HG02938 (cell line): Measurements from ENCODE around the gene SLX4.
A peak's percentile ranks its signal among the peaks of the same experiment; 100 is the strongest.
"Not testable (repeated sequence)": the region's sequence is repeated elsewhere in the genome, so short reads cannot be mapped to it uniquely, and the experiment has no call there.

Source experiments
- ATAC-seq: cut with Tn5 transposase; IDR thresholded peaks from one replicate; pipeline ENCODE4 v1.9.1; 2021; ENCODE audit warnings: mild to moderate bottlenecking, moderate library complexity; ENCODE audit not compliant: unreplicated experiment

The SLX4 gene

DNA sequence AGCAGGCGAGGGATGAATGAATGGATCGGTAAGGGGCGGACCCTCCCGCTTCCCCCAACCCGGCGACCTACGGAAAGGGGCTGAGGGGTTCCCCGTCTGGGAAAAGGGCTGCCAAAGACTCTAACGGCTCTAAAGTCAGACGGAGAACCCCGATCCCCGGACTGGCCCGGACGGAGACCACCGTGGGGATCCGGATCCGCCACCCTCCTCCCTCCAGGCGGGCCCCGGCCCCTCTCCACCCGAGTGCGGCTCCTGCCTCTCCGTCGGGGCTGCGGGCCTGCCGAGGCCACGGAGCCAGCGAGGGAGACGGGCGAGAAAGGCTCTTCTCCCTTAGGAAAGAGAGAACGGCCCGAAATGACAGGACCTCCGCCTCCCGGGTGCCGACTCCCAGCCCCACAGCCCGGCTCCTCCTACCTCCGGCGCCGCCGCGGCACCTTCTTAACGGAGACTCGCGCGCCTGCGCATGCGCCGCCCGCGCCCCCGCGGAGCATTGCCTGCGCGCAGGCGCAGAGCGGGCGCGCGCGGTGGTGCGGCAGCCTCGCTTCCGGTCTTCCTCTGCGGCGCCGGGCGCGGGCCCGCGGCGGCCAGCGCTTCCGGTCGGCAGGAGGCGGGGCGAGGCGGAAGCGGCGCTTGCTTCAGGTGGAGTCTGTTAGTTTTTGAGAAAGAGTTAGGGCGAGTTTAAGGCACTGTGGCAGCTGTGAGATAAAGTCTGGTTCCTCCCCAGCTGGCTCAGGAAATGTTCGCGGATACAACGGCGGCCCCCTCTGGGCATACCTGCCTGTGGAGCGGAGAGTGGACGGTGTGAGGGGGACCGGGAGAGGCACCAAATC, at the start of gene SLX4:
TSS of gene SLX4 (minus strand) at position 461 of the 830 bp plus-strand sequence. CDS start 2,642 bp downstream, outside the sequence.
- ATAC-seq, result peak; percentile 82

DNA sequence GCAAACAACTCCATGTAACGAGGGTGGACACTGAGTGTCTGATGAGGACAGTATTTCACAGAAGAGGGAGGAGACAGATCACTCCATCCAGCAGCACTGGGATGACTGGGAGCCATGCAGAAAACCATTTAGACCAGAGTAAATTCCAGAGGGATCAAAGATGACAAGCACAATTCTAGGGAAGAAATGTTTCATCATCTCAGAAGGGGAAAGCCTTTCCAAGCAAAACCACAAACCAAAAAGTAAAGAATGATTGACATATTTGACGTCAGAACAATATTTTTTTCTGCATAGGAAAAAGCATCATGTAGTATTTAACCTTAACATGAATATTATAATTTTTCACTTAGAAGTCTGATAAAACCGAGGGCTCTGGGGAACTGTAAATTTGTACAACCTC, 47.8 kb upstream of the SLX4 start:
- no peak for ATAC-seq

DNA sequence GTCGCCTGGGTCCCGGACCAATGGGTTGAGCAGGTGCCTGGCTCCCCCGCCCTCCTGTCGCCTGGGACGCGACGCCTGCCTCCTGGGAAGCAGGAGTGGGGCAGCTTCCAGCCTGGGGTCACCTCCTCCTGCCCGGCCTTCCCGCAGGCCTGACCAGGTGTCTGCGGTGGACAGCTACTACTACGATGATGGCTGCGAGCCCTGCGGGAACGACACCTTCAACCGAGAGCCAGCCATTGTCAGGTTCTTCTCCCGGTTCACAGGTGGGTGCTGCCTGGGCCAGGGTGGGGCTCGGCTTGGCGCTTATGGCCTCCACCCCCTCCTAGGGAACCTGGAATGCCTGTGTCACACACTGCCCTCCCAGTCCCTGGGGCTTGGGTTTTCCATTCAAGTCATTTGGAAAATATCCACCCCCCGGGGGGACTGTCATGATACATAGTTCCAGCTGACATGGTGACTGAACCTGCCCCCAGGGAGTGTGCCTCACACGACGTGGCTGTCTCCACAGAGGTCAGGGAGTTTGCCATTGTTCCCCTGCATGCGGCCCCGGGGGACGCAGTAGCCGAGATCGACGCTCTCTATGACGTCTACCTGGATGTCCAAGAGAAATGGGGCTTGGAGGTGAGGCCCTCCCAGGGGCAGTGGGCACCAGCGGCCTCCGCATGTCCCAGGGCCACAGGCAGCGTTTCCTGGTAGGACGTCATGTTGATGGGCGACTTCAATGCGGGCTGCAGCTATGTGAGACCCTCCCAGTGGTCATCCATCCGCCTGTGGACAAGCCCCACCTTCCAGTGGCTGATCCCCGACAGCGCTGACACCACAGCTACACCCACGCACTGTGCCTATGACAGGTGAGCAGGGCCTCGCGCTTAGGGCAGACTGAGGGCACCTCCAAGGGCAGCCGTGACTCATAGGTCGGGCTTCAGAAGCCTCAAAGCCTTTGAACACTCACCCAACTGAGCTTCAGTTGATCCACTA, 45.4 kb upstream of the SLX4 start:
- no peak for ATAC-seq

- ATAC-seq, result not testable (repeated sequence)
Observed at GRCh38 chr16:3656160-3656490, 44.7 kb upstream of the SLX4 start.

DNA sequence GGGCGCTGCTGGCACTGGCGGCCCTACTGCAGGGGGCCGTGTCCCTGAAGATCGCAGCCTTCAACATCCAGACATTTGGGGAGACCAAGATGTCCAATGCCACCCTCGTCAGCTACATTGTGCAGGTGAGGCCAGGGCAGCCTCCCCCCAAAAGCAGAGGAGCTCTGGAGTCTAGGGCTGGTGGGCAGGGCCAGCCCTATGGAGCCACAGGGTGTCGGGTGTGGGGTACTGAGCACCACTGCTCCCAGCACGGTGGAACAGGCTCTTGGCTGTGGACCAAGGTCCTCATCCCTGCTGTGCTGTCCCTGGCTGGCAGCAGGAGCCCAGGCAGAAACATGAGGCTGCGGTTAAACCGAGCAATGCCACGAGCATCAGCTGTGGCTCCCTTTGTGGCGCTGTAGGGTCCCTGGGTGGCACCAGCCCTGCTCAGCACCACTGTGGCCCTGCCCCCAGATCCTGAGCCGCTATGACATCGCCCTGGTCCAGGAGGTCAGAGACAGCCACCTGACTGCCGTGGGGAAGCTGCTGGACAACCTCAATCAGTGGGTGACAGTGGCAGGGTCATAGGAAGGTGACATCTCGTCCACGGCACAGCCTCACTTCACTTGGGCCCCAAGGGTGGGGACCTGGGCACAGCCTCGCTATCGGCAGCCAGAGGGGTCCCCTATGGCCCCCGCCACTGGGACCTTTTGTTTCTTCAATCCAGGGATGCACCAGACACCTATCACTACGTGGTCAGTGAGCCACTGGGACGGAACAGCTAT, 44.2 kb upstream of the SLX4 start:
- no peak for ATAC-seq

DNA sequence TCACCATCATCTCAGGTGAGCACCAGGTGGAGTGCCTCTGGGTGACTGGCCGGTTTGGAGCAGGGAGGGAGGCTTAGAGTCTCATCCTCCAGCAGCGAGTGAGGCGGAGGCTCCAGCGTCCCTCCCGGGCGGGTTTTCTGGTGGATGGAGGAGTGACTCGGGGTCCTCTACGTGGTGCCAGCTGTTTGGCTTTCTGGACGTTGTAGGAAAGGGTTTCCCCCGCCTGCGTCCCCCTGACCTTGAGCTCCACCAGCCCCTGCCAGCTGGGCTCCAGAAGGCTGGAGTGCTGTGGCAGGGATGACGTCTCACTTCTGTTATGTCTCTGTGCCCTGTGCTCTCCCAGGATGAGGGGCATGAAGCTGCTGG, 43.6 kb upstream of the SLX4 start:
- no peak for ATAC-seq

DNA sequence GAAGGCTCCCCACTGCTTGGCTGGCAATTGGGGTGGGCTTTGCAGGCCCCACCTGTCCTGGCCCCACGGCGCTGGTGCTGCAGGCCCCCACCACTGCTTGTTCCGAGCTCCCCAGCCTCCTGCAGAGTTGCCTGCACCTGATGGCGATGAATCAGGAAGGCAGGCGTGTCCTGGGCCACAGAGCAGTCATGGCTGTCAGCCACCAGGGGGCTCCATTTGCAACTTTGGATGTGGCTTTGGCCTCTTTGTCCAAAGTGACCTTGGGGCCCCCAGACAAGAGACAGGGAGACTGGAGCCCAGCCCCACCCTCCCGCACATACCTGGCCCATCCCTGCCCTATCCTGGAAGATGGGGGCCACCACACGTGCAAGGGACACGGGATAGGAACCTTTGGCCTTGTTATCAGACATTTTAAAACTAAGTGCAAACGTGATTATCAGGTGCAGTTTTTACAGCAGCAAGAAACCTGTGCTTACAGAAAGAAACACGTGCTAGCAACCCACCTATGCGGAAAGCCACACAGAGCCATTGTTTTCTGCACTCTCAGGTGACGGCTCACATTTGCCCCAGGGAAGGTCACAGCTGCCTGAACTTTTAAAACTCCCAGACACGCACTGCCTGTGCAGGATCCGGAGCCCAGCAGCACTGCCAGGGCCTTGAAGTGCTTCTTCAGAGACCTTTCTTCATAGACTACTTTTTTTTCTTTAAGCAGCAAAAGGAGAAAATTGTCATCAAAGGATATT, 43.0 kb upstream of the SLX4 start, which contains the start of gene DNASE1:
TSS of gene DNASE1 (plus strand) at position 443 of the 743 bp plus-strand sequence. CDS start 683 bp downstream, outside the sequence.
- no peak for ATAC-seq

DNA sequence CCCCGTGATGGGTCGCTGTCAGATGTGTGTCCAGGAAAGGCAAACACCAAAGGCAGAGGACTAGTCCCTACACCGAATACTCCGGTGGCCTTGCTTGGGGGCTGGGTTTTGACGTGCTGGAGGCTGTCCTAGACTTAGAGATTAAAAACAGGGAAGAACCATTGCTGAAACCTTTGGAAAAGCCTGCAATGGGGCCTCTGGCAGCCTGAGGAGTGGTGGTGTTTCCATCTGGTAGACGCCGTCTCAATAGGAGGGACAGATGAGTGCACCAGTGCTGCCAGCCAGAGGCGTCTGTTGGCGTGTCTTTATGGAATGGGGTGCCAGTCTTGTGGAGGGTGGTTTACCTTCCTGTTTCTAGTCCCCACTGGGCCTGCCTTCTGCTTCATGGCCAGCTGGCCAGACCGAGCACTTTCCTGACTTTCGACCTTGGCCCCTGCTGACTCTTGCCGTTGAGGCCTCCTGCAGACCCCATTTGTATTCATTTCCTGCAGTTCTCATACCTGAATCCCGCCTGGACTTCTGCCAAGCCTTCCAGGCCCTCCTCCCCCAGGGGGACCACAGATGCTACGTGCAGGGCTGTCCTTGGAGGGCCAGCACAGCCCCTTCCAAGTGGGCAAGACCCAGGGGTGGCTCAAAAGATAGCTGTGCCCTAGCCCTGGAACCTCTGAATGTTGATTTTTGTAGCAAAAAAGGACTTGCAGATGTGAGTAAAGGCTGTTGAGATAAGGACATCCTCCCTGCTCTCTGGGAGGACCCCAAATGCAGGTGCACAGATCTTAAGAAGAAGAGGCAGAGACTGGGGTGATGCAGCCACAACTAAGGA, 41.2 kb upstream of the SLX4 start:
- ATAC-seq, result no peak

GRCh38 chr16:3651461-3652372, 40.3 kb upstream of the SLX4 start:
- ATAC-seq, result no peak

GRCh38 chr16:3650631-3651265, 39.3 kb upstream of the SLX4 start:
- ATAC-seq, result no peak

GRCh38 chr16:3646348-3646920, 35.0 kb upstream of the SLX4 start:
- ATAC-seq, result no peak

GRCh38 chr16:3645504-3646347, 34.3 kb upstream of the SLX4 start:
- ATAC-seq, result no peak

DNA sequence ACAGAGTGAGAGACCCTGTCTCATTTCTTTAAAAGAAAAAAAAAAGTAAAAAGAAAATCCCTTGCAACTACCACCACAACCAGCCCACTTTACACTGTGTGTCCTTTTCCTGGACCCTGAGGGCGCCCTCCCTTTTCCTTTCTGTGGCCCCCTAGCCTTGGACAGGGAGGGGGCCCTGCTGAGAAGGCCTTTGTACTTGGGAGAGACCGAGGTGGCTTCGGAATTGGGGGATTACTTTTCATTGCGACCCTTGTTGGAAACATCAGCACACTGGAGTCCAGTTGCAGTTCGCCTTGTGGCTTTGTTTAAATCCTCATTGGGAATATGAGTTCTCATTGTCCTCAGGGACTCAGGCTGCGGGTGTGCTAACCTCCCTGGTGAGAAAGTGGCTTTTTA, 33.7 kb upstream of the SLX4 start:
- ATAC-seq, result no peak

DNA sequence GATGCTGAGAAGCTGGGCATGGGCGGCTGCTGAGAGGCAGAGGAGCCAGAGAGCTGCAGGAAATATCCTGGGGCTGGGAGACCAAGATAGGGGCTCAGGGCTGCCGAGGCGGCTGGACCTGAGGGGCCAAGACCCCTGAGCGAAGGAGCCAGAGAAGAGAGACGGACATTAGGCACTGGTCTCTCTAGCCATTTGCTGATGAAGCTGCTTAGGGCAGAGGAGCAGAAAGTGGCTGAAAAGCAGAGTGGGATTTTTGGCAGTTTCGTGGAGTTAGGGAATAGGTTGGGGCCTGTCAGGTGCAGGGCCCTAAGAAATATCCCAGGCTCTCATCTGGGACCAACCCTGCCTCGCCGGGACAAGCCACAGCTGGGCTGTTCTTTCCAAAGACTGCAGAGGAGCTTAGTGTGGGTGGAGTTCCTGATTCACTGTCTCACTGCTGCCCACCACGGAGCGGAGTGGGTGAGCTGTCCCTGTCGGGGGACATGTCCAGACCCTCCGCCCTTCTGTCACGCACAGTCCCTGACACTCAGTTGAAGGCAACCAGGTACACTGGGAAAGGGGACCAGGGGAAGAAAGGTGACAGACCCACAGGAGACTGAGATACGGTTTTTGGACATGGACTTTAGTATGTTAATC, 31.8 kb upstream of the SLX4 start:
- ATAC-seq, result no peak

DNA sequence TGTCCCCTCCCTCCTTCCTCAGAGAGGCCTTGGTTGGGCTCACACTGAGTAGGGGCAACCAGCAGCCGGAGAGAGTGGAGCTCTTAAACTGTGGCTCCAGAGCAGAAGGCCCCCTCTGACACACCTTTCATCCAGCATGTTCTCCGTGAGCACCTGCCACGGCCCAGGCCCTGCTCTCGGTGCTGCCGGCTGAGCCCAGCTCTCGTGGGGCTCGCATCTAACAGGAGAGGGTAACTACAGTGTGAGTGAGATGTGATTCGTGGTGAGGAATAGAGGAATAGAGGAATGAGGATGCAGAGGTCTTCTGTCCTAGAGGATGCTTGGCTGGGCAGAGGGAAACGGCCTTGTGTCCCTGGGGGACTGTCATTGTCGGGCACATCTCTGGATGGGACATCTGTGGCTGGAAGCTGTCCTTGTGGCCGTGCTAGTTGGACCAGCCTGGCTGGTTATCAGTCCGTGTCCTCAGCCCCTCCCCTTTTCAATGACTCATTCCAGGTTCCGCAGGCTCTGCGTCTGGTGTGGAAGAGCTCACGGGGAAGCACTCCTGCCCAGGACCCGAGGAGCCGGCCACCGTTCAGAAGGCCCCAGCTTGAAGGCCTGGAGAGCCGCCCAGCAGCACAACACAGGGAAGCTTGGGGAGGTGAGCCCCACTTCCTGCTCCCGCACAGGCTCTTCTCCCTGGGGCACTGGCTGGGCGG, 31.1 kb upstream of the SLX4 start:
- ATAC-seq, result no peak
